HCT116 (cell line): ENCODE results near the gene CCDC106. TPM values are rescaled to one million over a fixed set of nuclear protein-coding genes. Genes with fewer than 3 reads are reported as not detected.

Experiments
- ATAC-seq: fragments of 200-7000 bp; cut with Tn5 transposase; 2 replicates; pipeline ENCODE4 v1.9.1; 2020; ENCODE audit warnings: mild to moderate bottlenecking, moderate library complexity
- BruUV-seq: library from RNA; stranded (reverse); fragments of 400-500 nt; replicated peaks from 2 replicates; lab custom pipeline; 2021; lab: Mats Ljungman, UMichigan
- CTCF ChIA-PET: fragments of 300-600 bp; sonication (Branson Sonifier 250); formaldehyde crosslinking; loops from one replicate; lab custom pipeline; 2021; ENCODE audit warnings: antibody characterized with exemption; lab: Charles Lee
- POLR2A ChIA-PET: fragments of 300-600, 350-600 bp; sonication (Branson Sonifier 250); formaldehyde crosslinking; loops from one replicate; lab custom pipeline; 2021; ENCODE audit warnings: antibody characterized with exemption; lab: Charles Lee
- RAD21 ChIA-PET, 2 experiments: fragments of 300-600 bp; sonication (Branson Sonifier 250); formaldehyde crosslinking; loops; one replicate each; lab custom pipeline; 2023; ENCODE audit warnings: low total read pairs in 2 of 2; ENCODE audit not compliant: uncharacterized antibody in 2 of 2, unreplicated experiment in 2 of 2, low non-redundant PET in 1 of 2; lab: Charles Lee
- DNase-seq: peaks from one replicate; pipeline ENCODE4 v3.0.0-alpha.2; 2010; ENCODE audit warnings: low read depth, low spot score
- H2AFZ ChIP-seq: fragments of 200-600 bp; shearing (Covaris generic), sonication (generic); 2 replicates; pipeline ENCODE4 v1.6.1; 2017; ENCODE audit warnings: low read depth, mixed run types, mixed read lengths, antibody characterized with exemption, low read length; ENCODE audit not compliant: poor library complexity, severe bottlenecking
- H3K27ac ChIP-seq: 2 replicates; pipeline ENCODE4 v1.5.1; 2012; ENCODE audit warnings: low read depth, low read length
- H3K27me3 ChIP-seq: fragments of 200-600 bp; sonication (generic); 2 replicates; pipeline ENCODE4 v1.6.1; 2016; ENCODE audit warnings: mixed run types, low read length, mixed read lengths; ENCODE audit not compliant: insufficient read depth
- H3K36me3 ChIP-seq, 2 experiments: fragments of 200-500 bp in 1 of 2; fragments of 200-600 bp in 1 of 2; sonication (Bioruptor generic) in 1 of 2; sonication (generic) in 1 of 2; 2 replicates each; pipeline versions ENCODE4 v1.5.1 to v1.6.1; 2014 to 2016; ENCODE audit warnings: low read length in 2 of 2, inconsistent platforms in 1 of 2, mixed read lengths in 1 of 2, mixed run types in 1 of 2; ENCODE audit not compliant: insufficient read depth in 2 of 2, control insufficient read depth in 1 of 2
- H3K4me1 ChIP-seq, 2 experiments: fragments of 200-600 bp in 1 of 2; sonication (generic) in 1 of 2; 2 replicates each; pipeline versions ENCODE4 v1.5.1 to v1.6.1; 2012 to 2017; ENCODE audit warnings: low read length in 2 of 2, inconsistent platforms in 1 of 2, mild to moderate bottlenecking in 1 of 2, mixed read lengths in 1 of 2, mixed run types in 1 of 2, moderate library complexity in 1 of 2; ENCODE audit not compliant: insufficient read depth in 2 of 2, control insufficient read depth in 1 of 2
- H3K4me2 ChIP-seq: fragments of 200-600 bp; sonication (generic); 2 replicates; pipeline ENCODE4 v1.6.1; 2017; ENCODE audit warnings: mixed run types, low read length, mixed read lengths
- H3K4me3 ChIP-seq, 2 experiments: fragments of 200-600 bp in 1 of 2; sonication (generic) in 1 of 2; replicated peaks in 1 of 2; 2 replicates each; pipeline ENCODE4 v1.5.1; 2011 to 2016; ENCODE audit warnings: low read length in 2 of 2, control low read depth in 1 of 2, low read depth in 1 of 2, mild to moderate bottlenecking in 1 of 2, mixed read lengths in 1 of 2, mixed run types in 1 of 2
- H3K79me2 ChIP-seq: fragments of 200-600 bp; sonication (generic); 2 replicates; pipeline ENCODE4 v1.6.1; 2017; ENCODE audit warnings: mild to moderate bottlenecking, mixed run types, low read length, moderate library complexity, mixed read lengths; ENCODE audit not compliant: insufficient read depth
- H3K9ac ChIP-seq: fragments of 200-600 bp; sonication (generic); 2 replicates; pipeline ENCODE4 v1.6.1; 2016; ENCODE audit warnings: low read length, mixed read lengths
- H3K9me2 ChIP-seq: fragments of 200-600 bp; sonication (generic), shearing (Covaris generic); 2 replicates; pipeline ENCODE4 v1.6.1; 2017; ENCODE audit warnings: mixed run types, mild to moderate bottlenecking, moderate library complexity; ENCODE audit not compliant: insufficient read depth
- H3K9me3 ChIP-seq, 2 experiments: fragments of 200-500 bp in 1 of 2; fragments of 200-600 bp in 1 of 2; sonication (Bioruptor generic) in 1 of 2; sonication (generic) in 1 of 2; 2 replicates each; pipeline ENCODE4 v1.6.1; 2014 to 2017; ENCODE audit warnings: low read length in 2 of 2, mixed read lengths in 2 of 2, inconsistent platforms in 1 of 2, low read depth in 1 of 2, mild to moderate bottlenecking in 1 of 2, mixed run types in 1 of 2, moderate library complexity in 1 of 2; ENCODE audit not compliant: control insufficient read depth in 1 of 2, insufficient read depth in 1 of 2
- H4K20me1 ChIP-seq: fragments of 200-600 bp; sonication (generic), shearing (Covaris generic); 2 replicates; pipeline ENCODE4 v1.6.1; 2017; ENCODE audit warnings: mixed run types, mild to moderate bottlenecking, moderate library complexity; ENCODE audit not compliant: insufficient read depth
- JUND ChIP-seq: IDR thresholded peaks from 2 replicates; pipeline ENCODE4 v1.6.1; 2012
- MAX ChIP-seq: IDR thresholded peaks from 2 replicates; pipeline ENCODE4 v1.6.1; 2012
- POLR2A ChIP-seq: IDR thresholded peaks from 2 replicates; pipeline ENCODE4 v1.7.0; 2011; ENCODE audit warnings: borderline replicate concordance; ENCODE audit not compliant: insufficient read depth, insufficient read length; ENCODE audit errors: extremely low read depth
- REST ChIP-seq: IDR thresholded peaks from 2 replicates; pipeline ENCODE4 v1.6.1; 2012; ENCODE audit warnings: low read depth
- TCF7L2 ChIP-seq: IDR thresholded peaks from 2 replicates; pipeline ENCODE4 v1.7.0; 2011; ENCODE audit warnings: borderline replicate concordance, inconsistent platforms; ENCODE audit not compliant: insufficient read depth, insufficient read length; ENCODE audit errors: extremely low read depth
- YY1 ChIP-seq: IDR thresholded peaks from 2 replicates; pipeline ENCODE4 v1.6.1; 2011; ENCODE audit warnings: low read length, low read depth, moderate library complexity, mild to moderate bottlenecking; ENCODE audit not compliant: insufficient replicate concordance; ENCODE audit errors: extremely low read depth
- ZBTB33 ChIP-seq: IDR thresholded peaks from 2 replicates; pipeline ENCODE4 v1.6.1; 2011; ENCODE audit warnings: mild to moderate bottlenecking, low read length, moderate library complexity; ENCODE audit not compliant: insufficient replicate concordance; ENCODE audit errors: extremely low read depth
- intact Hi-C: fragments of 100-400 bp; cut with micrococcal nuclease; formaldehyde crosslinking; loops from 2 replicates; pipeline ENCODE4 v1.10.0; 2022
- total RNA-seq: library from RNA; stranded (reverse); gene quantifications from one replicate; pipeline ENCODE4 v1.2.1, GENCODE V29; 2021; ENCODE audit not compliant: unreplicated experiment

CCDC106 gene
- total RNA-seq, 1 experiment from 2014 or later, result 1.0 TPM

GRCh38 chr19:55689411-55690108 lies 41.5 kb downstream of the CCDC106 start:
- ChIA-PET POLR2A (no interaction called here), RAD21 (no interaction called here), CTCF (no interaction called here)
- Histone ChIP-seq H3K9ac (no peak overlapping the region), H3K4me3 (no peak overlapping the region), H4K20me1 (no peaks in the 10 kb centered on the region), H3K36me3 (peaks cover 20 to 21% of the 10 kb centered on the region in 2 experiments; a peak in 3 of 4 replicates), H3K4me1 (no peaks in the 10 kb centered on the region), H3K79me2 (peaks cover 31% of the 10 kb centered on the region), H3K9me2 (no peaks in the 10 kb centered on the region), H3K4me2 (no peak overlapping the region), H3K9me3 (no peaks in the 10 kb centered on the region), H3K27ac (no peak overlapping the region), H2AFZ (no peak overlapping the region), H3K27me3 (no peaks in the 10 kb centered on the region)
- no peak for ATAC-seq
- no TSS peak for BruUV-seq
- intact Hi-C loops, result no loop called here
- no peak for DNase-seq
- TF ChIP-seq ZBTB33, result no peak
- TF ChIP-seq REST, result no peak
- TF ChIP-seq POLR2A, result no peak
- no peak for TF ChIP-seq YY1
- TF ChIP-seq MAX, result no peak
- TF ChIP-seq TCF7L2, result no peak
- TF ChIP-seq JUND, result no peak
